Bronchial epithelial cell (primary cell): ENCODE data around the gene FEZF1. TPM values are rescaled to one million over a fixed set of nuclear protein-coding genes. Genes with fewer than 3 reads are reported as not detected.
A peak's percentile ranks its signal among the peaks of the same experiment; 100 is the strongest.

ENCODE experiments used
- DNase-seq: peaks from one replicate; pipeline ENCODE4 v3.0.0-alpha.2; 2010; ENCODE audit warnings: low read depth
- FAIRE-seq: peaks from 2 replicates; lab custom pipeline; 2011; peaks lifted over from hg19 to GRCh38; lab: Jason Lieb, UNC
- H3K27me3 ChIP-seq: 2 replicates; pipeline ENCODE4 v1.5.1; 2011; ENCODE audit warnings: low read length; ENCODE audit not compliant: control insufficient read depth, insufficient read depth
- H3K36me3 ChIP-seq: 2 replicates; pipeline ENCODE4 v1.5.1; 2011; ENCODE audit warnings: low read length; ENCODE audit not compliant: control insufficient read depth, insufficient read depth
- H3K4me3 ChIP-seq: 2 replicates; pipeline ENCODE4 v1.5.1; 2011; ENCODE audit warnings: mild to moderate bottlenecking, low read depth, low read length, control low read depth
- CTCF ChIP-seq: IDR thresholded peaks from 2 replicates; pipeline ENCODE4 v1.5.1; 2011; ENCODE audit warnings: mild to moderate bottlenecking, moderate library complexity, low read length, control low read depth, inconsistent platforms; ENCODE audit not compliant: insufficient read depth, severe bottlenecking
- total RNA-seq: library from RNA; depleted of rRNA; stranded (reverse); fragments of >200 nt; gene quantifications from 2 replicates; pipeline ENCODE4 v1.2.1, GENCODE V29; 2014

Gene FEZF1
- total RNA-seq, 1 donor from 2014 or later: not detected

GRCh38 chr7:122300211-122300932, 4.2 kb downstream of the FEZF1 start:
- H3K36me3 ChIP-seq: no peaks in the 10 kb centered on the region
- FAIRE-seq (no peak), DNase-seq (peak; percentile 43)
- H3K27me3 ChIP-seq: peaks cover 50% of the 10 kb centered on the region
- no peak overlapping the region for H3K4me3 ChIP-seq
- TF ChIP-seq CTCF: no peak

- TF ChIP-seq CTCF: no peak
- H3K36me3 ChIP-seq: no peaks in the 10 kb centered on the region
- no peak for FAIRE-seq
- peaks cover 46% of the 10 kb centered on the region for H3K27me3 ChIP-seq
- DNase-seq: no peak
- no peak overlapping the region for H3K4me3 ChIP-seq
Measured at GRCh38 chr7:122299624-122300210, 4.8 kb downstream of the FEZF1 start.

- FAIRE-seq: no peak
- TF ChIP-seq CTCF: no peak
- no peak overlapping the region for H3K4me3 ChIP-seq
- peak; percentile 59 for DNase-seq
- no peaks in the 10 kb centered on the region for H3K36me3 ChIP-seq
- H3K27me3 ChIP-seq: peaks cover 37% of the 10 kb centered on the region
Measured at GRCh38 chr7:122298618-122299017, 5.9 kb downstream of the FEZF1 start.

GRCh38 chr7:122298131-122298530, 6.4 kb downstream of the FEZF1 start:
- no peak for FAIRE-seq
- TF ChIP-seq CTCF: no peak
- peaks cover 34% of the 10 kb centered on the region for H3K27me3 ChIP-seq

GRCh38 chr7:122291189-122291588, 13.4 kb downstream of the FEZF1 start:
- TF ChIP-seq CTCF: no peak
- FAIRE-seq: no peak
- Histone ChIP-seq H3K36me3 (no peaks in the 10 kb centered on the region), H3K4me3 (no peak overlapping the region), H3K27me3 (peaks cover 3% of the 10 kb centered on the region)
- no peak for DNase-seq

More at GRCh38 chr7:122298131-122298530, 6.4 kb downstream of the FEZF1 start:
- Histone ChIP-seq H3K4me3 (no peak overlapping the region), H3K36me3 (no peaks in the 10 kb centered on the region)
- no peak for DNase-seq
